Ishikawa (cell line): ENCODE data around the gene ALAS1.

Source experiments
- EP300 ChIP-seq: IDR thresholded peaks from 2 replicates; pipeline ENCODE4 v1.6.1; 2012; ENCODE audit warnings: borderline replicate concordance
- RAD21 ChIP-seq: IDR thresholded peaks from 2 replicates; pipeline ENCODE4 v1.6.1; 2012; ENCODE audit warnings: low read depth

- no peak for TF ChIP-seq RAD21
- TF ChIP-seq EP300 = no peak
Observed at GRCh38 chr3:52217409-52217805, 19.4 kb downstream of the ALAS1 start.
